Subcutaneous adipose tissue (tissue), 4 donors: ENCODE measurements around the gene GNGT1. TPM values are rescaled to one million over a fixed set of nuclear protein-coding genes. Genes with fewer than 3 reads are reported as not detected.

Experiments used
- CTCF ChIP-seq: fragments of 450-650 bp; IDR thresholded peaks from one replicate; pipeline ENCODE4 v1.5.1; 2016; ENCODE audit warnings: low read depth, mild to moderate bottlenecking, control low read depth, antibody characterized with exemption, moderate library complexity
- small RNA-seq: library from RNA; depleted of rRNA; stranded (forward); fragments of <200 nt; gene quantifications from one replicate; pipeline ENCODE3, GENCODE V24; 2016
- total RNA-seq, 4 donors: library from RNA; depleted of rRNA; stranded (reverse); fragments of >200 nt; gene quantifications; one replicate each; pipeline ENCODE4 v1.1.0, GENCODE V29; 2016

GNGT1 gene
- total RNA-seq, 4 donors from 2014 or later: not detected

GRCh38 chr7:93948106-93948505 lies 41.7 kb downstream of the GNGT1 start:
- TF ChIP-seq CTCF: no peak

GRCh38 chr7:93948873-93949272 lies 42.5 kb downstream of the GNGT1 start:
- no peak for TF ChIP-seq CTCF

GRCh38 chr7:93949423-93949822 lies 43.1 kb downstream of the GNGT1 start:
- no peak for TF ChIP-seq CTCF

DNA sequence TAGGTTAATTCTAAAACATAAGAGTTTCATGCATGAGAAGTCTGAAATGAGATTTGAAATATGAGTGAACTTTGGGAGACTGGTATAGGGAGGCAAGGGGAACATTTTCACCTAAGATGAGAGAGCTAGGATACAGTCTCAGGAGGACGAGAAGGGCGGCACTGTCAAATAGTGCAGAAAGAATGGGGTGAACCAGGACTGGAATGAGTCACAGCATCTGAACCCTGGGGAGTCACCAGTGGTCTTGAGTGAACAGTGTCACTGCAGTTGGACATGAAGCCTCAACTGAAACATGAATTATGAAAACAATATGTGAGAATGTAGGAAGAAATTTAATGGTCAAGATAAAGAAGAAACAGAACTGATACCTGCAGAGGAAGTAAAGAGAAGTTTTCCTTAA lies 48.9 kb downstream of the GNGT1 start:
- no peak for TF ChIP-seq CTCF

GRCh38 chr7:93957767-93958166 lies 51.4 kb downstream of the GNGT1 start:
- no peak for TF ChIP-seq CTCF

GRCh38 chr7:93958216-93958615 lies 51.8 kb downstream of the GNGT1 start:
- TF ChIP-seq CTCF: no peak

DNA sequence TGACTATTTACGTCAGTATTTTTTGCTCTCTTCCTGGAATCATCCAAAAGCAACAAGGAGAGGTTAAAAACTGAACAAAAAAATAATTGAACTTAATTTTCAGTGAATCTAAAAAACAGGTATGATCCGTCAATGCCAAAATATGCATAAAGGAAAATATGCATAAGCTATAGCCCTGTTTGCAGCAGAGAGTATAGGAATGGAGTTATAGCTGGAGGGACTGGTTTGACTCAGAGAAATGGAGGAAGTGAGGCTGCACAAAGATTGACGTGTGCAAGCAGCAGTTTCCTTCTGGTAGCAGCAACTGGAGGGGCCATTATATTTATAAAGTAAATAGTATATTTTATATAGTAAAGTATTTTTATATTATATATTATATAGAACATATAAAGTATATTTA lies 52.3 kb downstream of the GNGT1 start:
- TF ChIP-seq CTCF: no peak

Small RNA genes within 50 kb of the gene (small RNA-seq; reads per million reads assigned to genes)
- gene AC002076.2: not detected

Other genes with a start within 250 kb of the GNGT1 start
- 10 to 100 TPM in 1 of 4 donors, 1 to 10 TPM in 2, under 1 TPM in 1; 0.44 to 10.7 (median 4.8) TPM for gene TFPI2, start 15.8 kb upstream of the GNGT1 start, total RNA-seq
- gene GNG11, start 15.2 kb downstream of the GNGT1 start, total RNA-seq: 10 to 100 TPM; 30.8 to 62.4 (median 43.2) TPM
- gene BET1, start 97.8 kb downstream of the GNGT1 start, total RNA-seq: 10 to 100 TPM; 23.3 to 46.5 (median 24.4) TPM